Gastrocnemius medialis (tissue), 4 donors: ENCODE measurements around the gene EPHB4.

Experiments
- CTCF ChIP-seq, 5 experiments: fragments of 450-650 bp in 3 of 5; fragments of 200-600 bp in 2 of 5; sonication (generic) in 2 of 5; IDR thresholded peaks in 4 of 5; conservative IDR thresholded peaks in 1 of 5; 1 replicate in 4 of 5; 2 replicates in 1 of 5; pipeline ENCODE4 v1.5.1; 2016 to 2019; ENCODE audit warnings: antibody characterized with exemption in 5 of 5, mild to moderate bottlenecking in 3 of 5, moderate library complexity in 3 of 5
- POLR2A ChIP-seq, 2 donors: fragments of 450-650 bp; IDR thresholded peaks; one replicate each; pipeline ENCODE4 v1.6.1; 2017; ENCODE audit warnings: antibody characterized with exemption in 2 of 2, mild to moderate bottlenecking in 2 of 2, moderate library complexity in 2 of 2

- TF ChIP-seq POLR2A (IDR thresholded peaks at IDR 0.05) (no peak), CTCF (IDR thresholded peaks at IDR 0.05 in 4 of 5, conservative IDR thresholded peaks at IDR 0.05 in 1 of 5) (no peak)
Measured at GRCh38 chr7:100826514-100827329, 601 bp downstream of the EPHB4 start.
